Measurements from ENCODE around the gene C5orf63.
"Not testable (repeated sequence)": the region's sequence is repeated elsewhere in the genome, so short reads cannot be mapped to it uniquely, and the experiment has no call there.

The C5orf63 gene

GRCh38 chr5:127030259-127031146 is 42.8 kb downstream of the C5orf63 start, which contains the start of gene MARCHF3:
Gene MARCHF3, minus strand, starts transcription at chr5:127030558. Its CDS starts 112,387 bp downstream, at chr5:126918171.
- peak; percentile 98 for DNase-seq

GRCh38 chr5:127029581-127030258 is 43.6 kb downstream of the C5orf63 start:
- peak; percentile 83 for DNase-seq

- DNase-seq: peak; percentile 77
Observed at GRCh38 chr5:127028822-127029457, 44.4 kb downstream of the C5orf63 start.

- DNase-seq: no peak
Observed at GRCh38 chr5:127027539-127027938, 45.8 kb downstream of the C5orf63 start.

GRCh38 chr5:127026166-127026565 is 47.1 kb downstream of the C5orf63 start:
- DNase-seq: no peak

GRCh38 chr5:127025467-127025866 is 47.8 kb downstream of the C5orf63 start:
- DNase-seq: no peak

- DNase-seq: no peak
Observed at GRCh38 chr5:127024821-127025220, 48.5 kb downstream of the C5orf63 start.

- not testable (repeated sequence) for DNase-seq
Observed at GRCh38 chr5:127023552-127024191, 49.6 kb downstream of the C5orf63 start.

- DNase-seq: no peak
Observed at GRCh38 chr5:127022846-127023245, 50.5 kb downstream of the C5orf63 start.

- no peak for DNase-seq
Observed at GRCh38 chr5:127019928-127020327, 53.4 kb downstream of the C5orf63 start.

- DNase-seq: not testable (repeated sequence)
Observed at GRCh38 chr5:127016722-127017121, 56.6 kb downstream of the C5orf63 start.

- no peak for DNase-seq
Observed at GRCh38 chr5:127015716-127016115, 57.6 kb downstream of the C5orf63 start.

- DNase-seq: peak; percentile 56
Observed at GRCh38 chr5:127014573-127014972, 58.7 kb downstream of the C5orf63 start.

- DNase-seq: no peak
Observed at GRCh38 chr5:127013407-127013806, 59.9 kb downstream of the C5orf63 start.

GRCh38 chr5:127012916-127013315 is 60.4 kb downstream of the C5orf63 start:
- no peak for DNase-seq

- DNase-seq: peak; percentile 59
Observed at GRCh38 chr5:127011961-127012644, 61.2 kb downstream of the C5orf63 start.

- DNase-seq: no peak
Observed at GRCh38 chr5:127011153-127011552, 62.1 kb downstream of the C5orf63 start.

GRCh38 chr5:127010362-127010761 is 62.9 kb downstream of the C5orf63 start:
- no peak for DNase-seq

- DNase-seq: no peak
Observed at GRCh38 chr5:127009784-127010183, 63.5 kb downstream of the C5orf63 start.

- DNase-seq: no peak
Observed at GRCh38 chr5:127008300-127008975, 64.9 kb downstream of the C5orf63 start.

- DNase-seq: no peak
Observed at GRCh38 chr5:127007522-127007921, 65.8 kb downstream of the C5orf63 start.

GRCh38 chr5:127006744-127007143 is 66.6 kb downstream of the C5orf63 start:
- peak; percentile 57 for DNase-seq
